Heart left ventricle (tissue), 13 donors: ENCODE results near the gene TMEM72.

Source experiments
- POLR2A ChIP-seq, 2 donors: fragments of 450-650 bp; IDR thresholded peaks; one replicate each; pipeline ENCODE4 v1.6.1; 2017; ENCODE audit warnings: antibody characterized with exemption in 2 of 2, mild to moderate bottlenecking in 2 of 2, moderate library complexity in 2 of 2
- TF ChIP-seq, protein P1 (sequence below), 12 donors: fragments of 200-600 bp; sonication (generic) in 4 of 12; IDR thresholded peaks; one replicate each; pipeline versions ENCODE4 v1.5.0 to v1.8.0; 2018 to 2022; ENCODE audit warnings: antibody characterized with exemption in 12 of 12, mild to moderate bottlenecking in 5 of 12
- donor health status: ischemic (EF 13 %, LVEDD 7.1; RV severe dilation, severe dysfunction).
- donor health status: DM: no; HTN: yes; CAD: no.
- donor health status: DM: no; HTN: no; CAD: no.
- donor health status: ischemic (EF 25% LVEDD 6.9; RV normal size, moderate dysfunction).
- donor health status: ischemic (EF 25% LVEDD 5.7; RV mildly dilated, moderate dysfunction).
- donor health status: ischemic (EF 35%, LVEDD 5.7; RV mildly dilated, moderate dysfunction).
- donor health status: nonischemic (EF 11% LVEDD 7.7; RV severe dilation, severe dysfunction).
- donor health status: DM: yes; HTN: yes; CAD: no.
- donor health status: PGD.
- donor health status: ischemic (EF 29% LVEDD 5.4; RV normal size, mild dysfunction).
- donor health status: nonischemic (EF 23%, LVEDD 6.1; RV moderate dilation, normal function).

DNA sequence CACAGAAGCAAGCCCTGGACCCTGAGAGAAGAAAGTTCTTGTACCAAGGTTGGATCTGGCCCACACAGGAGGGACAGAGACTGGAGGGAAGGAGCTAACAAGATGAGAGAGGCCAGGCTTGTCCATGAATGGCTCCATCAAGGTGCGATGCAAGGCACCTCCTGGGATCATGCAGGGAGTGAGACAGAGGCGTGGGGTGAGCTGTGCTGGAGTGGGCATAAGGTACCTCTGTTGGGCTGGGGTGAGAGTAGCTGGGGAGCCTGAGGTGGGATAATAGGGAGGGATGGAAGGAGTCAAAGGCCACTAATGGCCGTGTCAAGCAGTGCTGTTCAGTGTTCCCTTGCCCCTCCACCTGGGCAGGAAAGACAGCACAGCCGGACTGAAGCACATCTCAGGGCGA, 9.9 kb downstream of the TMEM72 start:
- no peak for TF ChIP-seq POLR2A (IDR thresholded peaks at IDR 0.05)
- TF ChIP-seq, protein P1, sequence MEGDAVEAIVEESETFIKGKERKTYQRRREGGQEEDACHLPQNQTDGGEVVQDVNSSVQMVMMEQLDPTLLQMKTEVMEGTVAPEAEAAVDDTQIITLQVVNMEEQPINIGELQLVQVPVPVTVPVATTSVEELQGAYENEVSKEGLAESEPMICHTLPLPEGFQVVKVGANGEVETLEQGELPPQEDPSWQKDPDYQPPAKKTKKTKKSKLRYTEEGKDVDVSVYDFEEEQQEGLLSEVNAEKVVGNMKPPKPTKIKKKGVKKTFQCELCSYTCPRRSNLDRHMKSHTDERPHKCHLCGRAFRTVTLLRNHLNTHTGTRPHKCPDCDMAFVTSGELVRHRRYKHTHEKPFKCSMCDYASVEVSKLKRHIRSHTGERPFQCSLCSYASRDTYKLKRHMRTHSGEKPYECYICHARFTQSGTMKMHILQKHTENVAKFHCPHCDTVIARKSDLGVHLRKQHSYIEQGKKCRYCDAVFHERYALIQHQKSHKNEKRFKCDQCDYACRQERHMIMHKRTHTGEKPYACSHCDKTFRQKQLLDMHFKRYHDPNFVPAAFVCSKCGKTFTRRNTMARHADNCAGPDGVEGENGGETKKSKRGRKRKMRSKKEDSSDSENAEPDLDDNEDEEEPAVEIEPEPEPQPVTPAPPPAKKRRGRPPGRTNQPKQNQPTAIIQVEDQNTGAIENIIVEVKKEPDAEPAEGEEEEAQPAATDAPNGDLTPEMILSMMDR (IDR thresholded peaks at IDR 0.05): no peak
